GM12865 (cell line): Measurements from ENCODE around the gene PLEKHG4B.
A peak's percentile ranks its signal among the peaks of the same experiment; 100 is the strongest.

ENCODE experiments used
- DNase-seq: peaks from one replicate; pipeline ENCODE4 v3.0.0; 2010; ENCODE audit warnings: low read depth
- H3K4me3 ChIP-seq: 2 replicates; pipeline ENCODE4 v1.5.1; 2011; ENCODE audit warnings: mild to moderate bottlenecking, low read depth, low read length, control low read depth
- TF ChIP-seq, protein P1 (sequence below): IDR thresholded peaks from 2 replicates; pipeline ENCODE4 v1.5.1; 2011; ENCODE audit warnings: low read length, control low read depth, low read depth, inconsistent platforms; ENCODE audit not compliant: insufficient read depth; ENCODE audit errors: missing control alignments

The PLEKHG4B gene

DNA sequence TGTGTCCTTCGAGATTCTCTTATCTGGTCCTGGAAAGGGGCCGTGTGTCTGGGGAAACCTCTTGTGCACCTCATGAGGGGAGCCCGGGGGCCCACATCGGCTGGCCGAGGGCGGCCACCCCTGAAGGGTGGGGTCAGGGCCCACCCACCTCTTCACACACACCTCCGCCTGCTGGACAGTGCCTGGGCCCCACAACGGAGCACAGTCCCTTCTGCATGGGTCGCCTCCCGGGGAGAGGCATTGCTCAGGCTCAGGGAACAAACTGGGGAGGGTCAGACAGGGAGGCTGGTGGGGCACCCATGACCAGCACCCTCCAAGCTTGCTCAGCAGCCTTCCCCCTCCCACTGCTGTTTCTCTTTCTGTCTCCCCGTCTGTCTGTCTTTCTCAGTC, 98.0 kb downstream of the PLEKHG4B start:
- no peak for DNase-seq
- TF ChIP-seq, protein P1, sequence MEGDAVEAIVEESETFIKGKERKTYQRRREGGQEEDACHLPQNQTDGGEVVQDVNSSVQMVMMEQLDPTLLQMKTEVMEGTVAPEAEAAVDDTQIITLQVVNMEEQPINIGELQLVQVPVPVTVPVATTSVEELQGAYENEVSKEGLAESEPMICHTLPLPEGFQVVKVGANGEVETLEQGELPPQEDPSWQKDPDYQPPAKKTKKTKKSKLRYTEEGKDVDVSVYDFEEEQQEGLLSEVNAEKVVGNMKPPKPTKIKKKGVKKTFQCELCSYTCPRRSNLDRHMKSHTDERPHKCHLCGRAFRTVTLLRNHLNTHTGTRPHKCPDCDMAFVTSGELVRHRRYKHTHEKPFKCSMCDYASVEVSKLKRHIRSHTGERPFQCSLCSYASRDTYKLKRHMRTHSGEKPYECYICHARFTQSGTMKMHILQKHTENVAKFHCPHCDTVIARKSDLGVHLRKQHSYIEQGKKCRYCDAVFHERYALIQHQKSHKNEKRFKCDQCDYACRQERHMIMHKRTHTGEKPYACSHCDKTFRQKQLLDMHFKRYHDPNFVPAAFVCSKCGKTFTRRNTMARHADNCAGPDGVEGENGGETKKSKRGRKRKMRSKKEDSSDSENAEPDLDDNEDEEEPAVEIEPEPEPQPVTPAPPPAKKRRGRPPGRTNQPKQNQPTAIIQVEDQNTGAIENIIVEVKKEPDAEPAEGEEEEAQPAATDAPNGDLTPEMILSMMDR: no peak
- no peak overlapping the region for H3K4me3 ChIP-seq

DNA sequence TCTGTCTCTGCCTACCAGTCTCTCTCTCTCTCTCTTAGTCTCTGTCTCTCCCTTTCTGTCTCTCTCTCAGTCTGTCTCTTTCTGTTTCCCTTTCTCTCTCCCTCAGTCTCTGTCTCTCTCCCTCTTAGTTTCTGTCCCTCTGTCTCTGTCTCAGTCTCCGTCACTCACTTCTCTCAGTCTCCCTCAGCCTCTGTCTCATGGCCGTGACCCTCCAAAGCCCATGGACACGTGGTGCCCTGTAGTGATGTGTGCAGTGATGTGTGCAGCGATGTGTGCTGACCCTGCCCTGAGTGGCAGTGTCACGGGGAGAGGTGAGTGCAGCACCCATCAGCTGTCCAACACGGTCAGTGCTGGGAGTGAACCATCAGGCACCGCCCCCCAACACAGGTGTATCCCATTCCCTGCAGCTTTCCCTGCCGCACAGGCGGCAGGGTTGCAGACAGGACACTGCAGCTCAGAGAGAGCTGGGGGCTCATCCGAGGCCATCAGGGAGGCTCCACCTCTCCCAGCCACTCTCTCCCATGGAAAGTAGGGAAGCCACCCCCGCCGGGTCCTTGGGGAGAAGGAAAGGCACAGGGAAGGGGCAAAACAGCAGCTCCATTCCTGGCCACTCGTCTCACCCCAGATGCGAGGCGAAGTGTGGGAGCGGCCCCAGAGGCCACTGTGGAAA, 98.5 kb downstream of the PLEKHG4B start:
- TF ChIP-seq, protein P1: no peak
- DNase-seq: peak; percentile 30
- no peak overlapping the region for H3K4me3 ChIP-seq

DNA sequence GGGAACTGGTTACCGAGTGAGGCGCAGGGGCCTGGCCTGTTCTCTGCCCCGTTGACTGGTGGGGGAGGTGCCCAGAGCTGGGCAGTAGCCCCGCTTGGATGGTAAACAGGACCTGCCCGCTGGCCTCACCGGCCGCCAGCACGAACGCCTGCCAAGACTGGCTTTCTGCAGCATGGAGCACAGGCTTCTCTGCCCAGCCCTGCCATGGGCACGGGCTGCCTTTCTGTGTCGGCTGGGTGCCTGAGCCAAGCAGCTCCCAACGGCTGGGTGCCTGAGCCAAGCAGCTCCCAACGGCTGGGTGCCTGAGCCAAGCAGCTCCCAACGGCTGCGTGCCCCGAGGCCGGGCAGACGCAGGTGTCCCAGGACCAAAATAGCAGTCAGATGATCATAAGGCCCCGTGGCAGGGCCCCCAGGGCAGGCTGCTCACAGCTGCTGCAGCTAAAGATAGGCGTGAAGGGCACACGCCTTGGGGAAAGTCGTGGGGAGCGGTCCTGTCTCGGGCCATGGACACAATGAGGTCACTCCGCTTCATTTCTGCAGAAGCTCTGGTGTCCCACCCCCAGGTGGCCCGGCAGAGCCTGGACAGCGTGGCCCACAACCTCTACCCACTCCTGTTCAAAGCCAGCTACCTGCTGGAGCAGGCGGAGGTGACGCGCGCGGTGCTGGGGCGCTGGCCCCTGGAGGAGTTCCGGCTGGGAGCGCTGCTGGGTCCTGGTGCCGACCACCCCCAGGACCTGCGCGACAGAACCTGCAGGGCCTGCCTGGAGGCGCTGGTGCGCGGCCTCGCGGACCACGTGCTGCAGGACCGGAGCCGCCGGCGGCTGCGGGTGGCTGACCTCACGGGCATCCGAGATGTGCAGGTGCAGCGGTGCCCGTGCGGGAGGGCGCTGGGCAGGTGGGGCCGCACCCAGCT, 99.3 kb downstream of the PLEKHG4B start, which contains the start of gene LRRC14B:
TSS of gene LRRC14B (plus strand) at position 460 of the 913 bp plus-strand sequence. CDS start at position 504, 44 bp downstream.
- TF ChIP-seq, protein P1: no peak
- DNase-seq: peak; percentile 43
- no peak within 1 kb of the TSS for H3K4me3 ChIP-seq

DNA sequence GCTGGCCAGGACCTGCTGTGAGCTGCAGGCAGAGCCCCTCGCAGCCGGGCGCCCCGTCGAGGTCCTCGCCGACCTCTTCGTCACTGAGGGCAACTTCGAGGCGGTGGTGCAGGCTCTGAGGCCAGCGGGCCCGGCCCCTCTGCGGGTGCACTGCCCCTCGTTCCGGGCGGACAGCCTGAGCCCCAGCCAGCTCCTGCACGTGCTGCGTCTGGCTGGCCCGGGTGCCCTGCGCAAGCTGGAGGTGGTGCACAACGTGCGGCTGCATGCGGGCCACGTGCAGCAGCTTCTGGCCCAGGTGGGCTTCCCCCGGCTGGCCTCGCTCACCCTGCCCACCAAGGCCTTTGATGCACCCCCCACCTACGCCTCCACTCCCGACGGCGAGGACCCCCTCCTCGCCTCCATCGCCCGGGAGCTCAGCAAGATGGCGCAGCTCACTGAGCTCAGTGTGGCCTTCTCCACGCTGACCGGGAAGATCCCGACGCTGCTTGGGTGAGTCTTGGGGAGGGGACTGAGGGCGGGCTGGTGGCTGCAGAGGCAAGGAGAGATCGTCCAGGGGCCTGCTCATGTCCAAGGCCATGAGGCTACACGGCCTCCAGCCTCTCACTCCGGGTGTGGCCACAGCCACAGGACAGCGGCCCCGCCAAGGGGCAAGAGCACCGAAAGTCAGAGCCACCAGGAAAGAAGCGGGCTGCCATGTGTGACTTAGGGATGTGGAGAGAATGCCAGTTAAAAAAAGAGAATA, 100.2 kb downstream of the PLEKHG4B start:
- H3K4me3 ChIP-seq: no peak overlapping the region

DNA sequence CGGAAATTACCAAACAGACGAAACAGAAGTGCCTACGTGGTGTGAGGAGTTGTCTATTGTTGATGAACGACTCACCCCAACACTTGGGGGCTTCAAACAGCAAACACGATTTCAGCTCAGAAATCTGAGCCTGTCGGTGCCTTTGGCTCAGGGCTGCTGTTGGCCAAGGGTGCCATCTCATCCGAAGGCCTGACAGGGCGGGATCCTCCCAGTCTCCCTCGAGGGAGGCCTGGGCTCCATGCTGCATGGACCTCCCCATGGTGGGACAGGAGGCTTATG, 100.7 kb downstream of the PLEKHG4B start:
- TF ChIP-seq, protein P1: no peak
- DNase-seq: no peak
- H3K4me3 ChIP-seq: no peak overlapping the region

More for the DNA sequence above, 100.2 kb downstream of the PLEKHG4B start:
- TF ChIP-seq, protein P1: no peak
- DNase-seq: no peak

DNA sequence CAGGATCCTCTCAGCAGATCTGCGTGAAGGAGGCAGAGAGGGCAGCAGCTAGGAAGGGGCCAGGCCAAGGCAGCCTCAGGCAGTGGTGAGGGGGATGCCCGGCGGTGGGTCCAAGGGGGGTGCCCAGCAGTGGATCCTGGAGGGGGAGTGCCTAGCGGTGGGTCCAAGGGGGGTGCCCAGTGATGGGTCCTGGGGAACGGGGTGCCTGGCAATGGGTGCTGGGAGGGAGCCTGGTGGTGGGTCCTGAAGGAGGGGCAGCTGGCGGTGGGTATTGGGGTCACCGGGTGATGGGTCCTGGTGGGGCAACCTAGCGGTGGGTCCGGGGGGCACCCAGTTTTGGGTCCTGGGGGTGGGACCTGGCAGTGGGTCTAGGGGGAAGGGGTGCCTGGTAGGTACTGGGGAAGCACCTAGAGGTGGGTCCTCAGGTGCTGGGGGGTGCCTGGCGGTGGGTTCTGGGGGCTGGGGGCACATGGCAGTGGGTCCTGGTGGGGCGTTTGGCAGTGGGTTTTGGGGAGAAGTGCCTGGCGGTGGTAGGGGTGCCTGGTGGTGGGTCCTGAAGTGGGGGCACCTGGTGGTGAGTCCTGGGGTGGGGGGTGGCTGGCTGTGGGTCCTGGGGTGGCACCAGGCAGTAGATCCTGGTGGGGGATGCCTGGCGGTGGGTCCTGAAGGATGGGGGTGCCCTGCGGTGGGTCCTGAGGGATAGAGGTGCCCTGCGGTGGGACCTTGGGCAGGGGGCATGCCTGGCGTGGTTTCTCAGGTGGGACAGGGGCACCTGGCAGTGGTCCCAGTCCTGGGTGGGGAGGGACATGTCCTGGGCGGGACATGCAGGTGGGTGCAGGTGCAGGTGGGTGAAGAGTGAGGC, 101.2 kb downstream of the PLEKHG4B start:
- no peak for DNase-seq
- H3K4me3 ChIP-seq: no peak overlapping the region
- TF ChIP-seq, protein P1: no peak
